Erythroblast (primary cell): Measurements from ENCODE around the gene ENTPD8.
A peak's percentile ranks its signal among the peaks of the same experiment; 100 is the strongest.

Source experiments
- DNase-seq, 2 experiments: peaks; one replicate each; lab custom pipeline; 2025; lab: John Stamatoyannopoulos, UW
- GATA1 ChIP-seq: IDR thresholded peaks from 2 replicates; pipeline ENCODE4 v1.6.1; 2011; ENCODE audit warnings: low read depth, mild to moderate bottlenecking, control low read depth, low read length, moderate library complexity
- POLR2A ChIP-seq: IDR thresholded peaks from 2 replicates; pipeline ENCODE4 v1.6.1; 2011; ENCODE audit warnings: mild to moderate bottlenecking, low read length

The ENTPD8 gene

DNA sequence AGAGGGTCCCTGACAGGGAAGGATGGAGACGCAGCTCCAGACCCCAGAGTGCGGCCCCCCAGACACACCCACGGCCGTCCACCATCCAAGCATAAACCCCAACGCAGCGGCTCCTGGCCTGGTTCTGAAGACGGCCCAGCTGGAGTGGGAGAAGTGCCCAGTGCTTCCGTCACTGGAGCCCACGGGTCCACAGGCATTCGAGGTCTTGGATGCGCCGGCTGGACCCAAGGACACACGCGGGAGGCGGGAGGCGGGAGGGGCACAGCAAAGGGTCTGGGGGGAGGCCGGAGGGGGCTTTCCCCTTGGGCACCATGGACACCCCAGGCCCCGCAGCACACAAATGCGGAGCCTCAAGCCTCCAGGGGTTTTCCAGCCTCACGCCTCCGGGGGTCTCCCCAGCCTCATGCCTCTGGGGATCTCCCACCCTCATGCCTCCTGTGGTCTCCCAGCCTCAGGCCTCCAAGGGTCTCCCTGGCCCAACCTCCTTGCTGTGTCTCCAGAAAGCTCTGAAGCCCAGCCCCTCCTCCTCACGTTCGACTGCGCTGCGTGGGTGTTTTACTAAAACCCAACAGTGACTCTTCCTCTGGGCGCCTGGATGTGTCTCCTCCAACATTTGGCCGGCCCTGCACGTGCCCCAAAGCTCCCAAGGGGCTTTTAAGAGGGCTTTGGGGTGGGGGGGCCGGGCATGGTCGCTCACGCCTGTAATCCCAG is 33.4 kb downstream of the ENTPD8 start:
- TF ChIP-seq POLR2A, result no peak

DNA sequence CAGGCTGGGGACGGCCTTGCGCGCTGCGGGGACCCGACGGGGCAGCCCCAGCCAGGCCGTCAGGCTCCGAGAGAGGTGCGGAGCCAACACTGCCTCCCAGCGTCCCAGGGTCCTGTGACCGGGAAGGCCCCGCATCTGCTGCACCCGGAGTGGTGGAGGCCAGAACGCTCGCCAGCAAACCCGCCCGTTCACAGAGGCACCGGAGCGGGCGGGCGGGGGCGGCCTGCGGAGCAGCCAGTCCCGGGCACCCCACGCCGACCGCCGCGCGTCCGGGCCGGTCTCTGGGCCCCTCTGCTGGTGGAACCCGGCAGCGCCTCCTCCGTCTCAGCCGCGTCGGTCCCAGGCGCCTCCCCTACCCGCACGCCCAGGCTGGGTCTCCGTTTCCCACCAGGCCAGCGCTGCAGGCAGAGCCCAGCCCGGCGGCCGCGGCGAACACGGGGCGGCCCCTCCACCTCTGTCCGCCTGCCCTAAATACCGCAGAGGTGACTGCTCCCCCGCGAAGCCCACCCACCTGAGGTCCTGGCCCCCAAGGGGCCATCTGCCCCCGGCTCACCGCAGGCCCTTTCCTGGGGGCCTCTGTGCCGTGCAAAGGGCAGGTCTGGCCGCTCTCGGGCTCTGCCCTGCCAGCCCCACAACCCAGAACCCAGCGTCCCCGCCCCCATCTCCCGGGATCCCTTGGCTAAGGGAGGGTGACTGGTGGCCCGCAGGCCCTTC is 34.1 kb downstream of the ENTPD8 start:
- peak; percentile 80 to 86 for DNase-seq
- TF ChIP-seq POLR2A (no peak), GATA1 (no peak)

More for the DNA sequence above, 33.4 kb downstream of the ENTPD8 start:
- DNase-seq, result no peak

DNA sequence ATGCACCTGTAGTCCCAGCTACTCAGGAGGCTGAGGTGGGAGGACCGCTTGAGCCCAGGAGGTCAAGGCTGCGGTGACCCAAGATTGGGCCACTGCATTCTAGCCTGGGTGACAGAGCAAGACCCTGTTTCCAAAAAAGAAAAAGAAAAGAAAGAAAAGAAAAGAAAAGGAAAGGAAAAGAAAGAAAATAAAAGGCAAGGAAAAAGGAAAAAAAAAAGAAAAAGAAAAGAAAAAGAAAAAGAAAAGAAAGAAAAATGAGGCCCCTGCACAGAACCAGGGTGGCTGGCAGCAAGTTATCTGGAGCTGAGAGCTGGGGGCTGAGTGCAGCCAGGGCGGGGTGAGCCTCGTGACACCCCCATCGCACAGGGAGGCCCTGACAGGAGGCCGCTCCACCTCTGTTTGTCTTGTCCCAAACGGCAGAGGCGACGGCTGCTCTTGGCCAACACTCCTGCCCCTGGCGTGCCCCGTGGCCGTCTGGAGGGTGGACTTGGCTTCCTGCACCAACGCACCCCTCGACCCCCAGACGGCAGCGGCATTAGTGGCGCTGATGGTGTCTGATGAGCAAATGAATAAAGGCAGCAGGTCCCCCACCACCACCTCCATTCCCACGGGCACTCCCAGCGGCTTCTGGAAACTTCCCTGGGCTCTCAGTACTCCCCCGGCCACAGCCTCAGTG is 34.9 kb downstream of the ENTPD8 start:
- DNase-seq, result peak; percentile 51 to 65
- TF ChIP-seq GATA1 (no peak), POLR2A (no peak)

DNA sequence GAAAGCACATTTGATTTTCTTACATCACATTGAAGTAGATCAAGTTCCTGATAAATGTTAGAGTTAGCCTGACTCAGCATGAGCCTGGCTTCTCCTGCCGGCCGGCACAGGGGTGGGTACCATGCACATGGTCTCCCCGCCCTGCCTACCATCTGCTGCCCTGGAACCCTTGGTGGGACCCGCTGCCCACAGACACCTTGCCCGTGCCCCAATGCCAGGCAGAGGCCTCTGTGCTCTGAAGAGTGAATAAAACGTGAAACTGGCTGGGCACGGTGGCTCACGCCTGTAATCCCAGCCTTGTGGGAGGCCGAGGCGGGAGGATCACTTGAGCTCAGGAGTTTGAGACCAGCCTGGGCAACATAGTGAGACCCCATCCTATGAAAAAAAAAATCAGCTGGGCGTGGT is 35.5 kb downstream of the ENTPD8 start:
- peak; percentile 54 to 66 for DNase-seq

DNA sequence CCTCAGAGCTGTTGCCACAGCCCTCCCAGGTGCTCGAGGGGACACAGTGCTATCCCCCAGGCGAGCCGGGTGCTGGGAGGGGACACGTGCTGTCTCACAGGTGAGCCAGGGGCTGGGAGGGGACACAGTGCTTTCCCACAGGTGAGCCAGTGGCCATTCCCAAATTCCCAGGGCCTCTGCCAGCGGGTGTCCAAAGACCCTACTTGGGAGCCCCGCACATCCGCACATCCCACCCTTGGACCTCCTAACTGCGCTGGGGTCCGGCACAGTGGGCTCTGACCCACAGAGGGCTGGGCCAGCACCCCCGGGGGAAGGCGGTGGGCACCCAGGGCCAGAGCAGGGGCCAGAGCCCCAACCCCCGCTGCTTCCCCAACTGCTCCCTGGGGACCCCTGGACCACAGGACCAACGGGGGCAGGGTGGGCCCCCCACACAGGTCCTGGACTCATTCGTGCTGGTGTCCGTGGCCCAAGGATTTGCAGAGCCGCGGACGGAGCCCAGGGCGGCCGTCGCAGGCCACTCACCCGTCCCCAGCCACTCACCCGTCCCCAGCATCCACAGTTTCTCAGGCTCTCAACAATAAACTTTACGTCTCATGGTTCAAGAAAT is 36.1 kb downstream of the ENTPD8 start:
- TF ChIP-seq GATA1, result no peak
- no peak for TF ChIP-seq POLR2A

More for the DNA sequence above, 35.5 kb downstream of the ENTPD8 start:
- TF ChIP-seq GATA1, result no peak

DNA sequence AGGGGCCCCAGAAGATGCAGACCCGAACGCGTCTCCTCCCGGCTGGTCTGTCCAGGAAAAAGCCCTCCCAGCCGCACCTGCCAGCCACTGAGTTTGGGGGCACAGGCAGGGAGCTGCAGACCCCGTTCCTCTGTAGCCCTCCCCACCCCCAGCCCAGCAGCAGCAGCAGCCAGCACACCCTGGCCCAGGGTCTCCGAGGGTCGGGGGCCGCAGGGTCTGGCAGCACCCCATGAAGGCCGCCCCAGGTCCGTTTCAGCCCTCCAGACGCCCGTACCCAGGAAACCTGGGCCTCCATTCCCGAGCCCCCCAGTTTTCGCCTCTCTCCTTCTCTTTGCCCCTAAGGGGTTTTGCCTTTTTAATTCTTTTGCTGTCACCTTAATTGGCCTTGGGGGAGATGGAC is 37.9 kb downstream of the ENTPD8 start:
- TF ChIP-seq POLR2A, result no peak
- no peak for TF ChIP-seq GATA1
- DNase-seq, result no peak

More for the DNA sequence above, 36.1 kb downstream of the ENTPD8 start:
- no peak for DNase-seq

DNA sequence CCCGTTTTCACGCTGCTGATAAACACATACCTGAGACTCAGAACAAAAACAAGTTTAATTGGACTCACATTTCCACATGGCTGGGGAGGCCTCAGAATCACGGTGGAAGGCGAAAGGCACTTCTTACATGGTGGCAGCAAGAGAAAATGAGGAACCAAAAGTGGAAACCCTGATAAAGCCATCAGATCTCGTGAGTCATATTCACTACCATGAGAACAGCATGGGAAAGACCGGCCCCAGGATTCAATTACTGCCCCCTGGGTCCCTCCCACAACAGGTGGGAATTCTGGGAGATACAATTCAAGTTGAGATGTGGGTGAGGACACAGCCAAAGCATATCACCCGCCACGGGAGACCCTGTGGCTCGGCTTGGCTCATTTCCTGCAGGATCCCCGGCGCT is 38.4 kb downstream of the ENTPD8 start:
- TF ChIP-seq GATA1 (no peak), POLR2A (no peak)
- no peak for DNase-seq

DNA sequence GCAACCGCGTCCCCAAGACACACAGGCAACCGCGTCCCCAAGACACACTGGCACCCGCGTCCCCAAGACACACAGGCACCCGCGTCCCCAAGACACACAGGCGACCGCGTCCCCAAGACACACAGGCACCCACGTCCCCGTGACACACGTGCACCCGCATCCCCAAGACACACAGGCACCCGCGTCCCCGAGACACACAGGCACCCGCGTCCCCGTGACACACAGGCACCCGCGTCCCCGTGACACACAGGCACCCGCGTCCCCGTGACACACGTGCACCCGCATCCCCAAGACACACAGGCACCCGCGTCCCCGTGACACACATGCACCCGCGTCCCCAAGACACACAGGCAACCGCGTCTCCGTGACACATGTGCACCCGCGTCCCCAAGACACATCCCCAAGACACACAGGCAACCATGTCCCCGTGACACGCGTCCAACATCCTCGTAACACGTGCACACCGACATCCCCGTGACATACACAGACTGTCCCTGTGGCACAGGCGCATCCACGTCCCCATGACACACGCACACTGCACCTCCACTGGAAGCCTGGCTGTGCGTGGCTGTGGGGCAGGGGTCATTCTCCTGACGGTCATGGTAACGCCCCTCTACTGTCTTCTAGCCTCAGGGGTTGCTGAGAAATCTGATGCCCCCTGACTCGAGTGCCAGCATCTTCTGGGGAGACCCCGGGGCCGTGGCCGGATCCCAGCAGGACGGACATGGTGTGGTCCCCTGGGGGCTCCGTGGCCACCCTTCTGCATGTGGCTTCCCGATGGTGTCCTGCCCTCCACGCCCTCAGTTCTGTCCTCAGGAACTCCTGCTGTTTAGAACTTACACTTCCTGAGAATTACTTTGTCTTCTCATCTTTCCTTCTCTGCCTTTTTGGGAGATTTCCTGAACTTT is 42.3 kb downstream of the ENTPD8 start:
- TF ChIP-seq POLR2A (no peak), GATA1 (no peak)
- no peak for DNase-seq

DNA sequence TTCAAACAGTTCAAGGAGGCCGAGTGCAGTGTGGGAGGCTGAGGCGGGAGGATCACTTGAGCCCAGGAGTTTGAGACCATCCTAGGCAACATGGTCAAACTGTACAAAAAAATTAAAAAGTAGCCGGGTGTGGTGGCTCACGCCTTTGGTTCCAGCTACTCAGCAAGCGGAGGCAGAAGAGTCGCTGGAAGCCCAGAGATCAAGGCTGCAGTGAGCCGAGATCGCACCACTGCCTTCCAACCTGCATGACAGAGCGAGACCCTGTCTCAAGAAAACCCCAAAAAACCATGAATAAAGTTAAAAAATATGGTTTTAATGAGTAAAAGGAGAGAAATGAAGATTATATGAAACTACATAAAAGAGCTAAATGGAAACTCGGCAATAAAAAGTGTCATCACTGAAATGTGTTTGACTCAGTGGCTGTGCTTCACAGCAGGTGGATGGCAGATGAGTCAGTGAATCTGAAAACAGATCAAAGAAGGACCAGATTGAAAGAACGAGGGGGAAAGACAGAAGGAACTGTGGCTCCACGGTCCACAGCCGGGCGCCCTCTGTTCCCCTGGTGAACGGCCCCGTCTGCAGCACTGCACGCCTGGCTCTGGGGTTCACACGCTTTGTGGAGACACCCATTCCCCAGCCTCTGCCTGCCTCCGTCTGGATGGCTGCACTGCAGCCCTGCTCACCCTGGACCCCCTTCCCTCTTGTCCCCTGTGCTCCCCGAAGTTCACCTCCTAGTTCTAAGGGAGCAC is 43.3 kb downstream of the ENTPD8 start:
- DNase-seq, result no peak
- TF ChIP-seq GATA1 (no peak), POLR2A (no peak)

DNA sequence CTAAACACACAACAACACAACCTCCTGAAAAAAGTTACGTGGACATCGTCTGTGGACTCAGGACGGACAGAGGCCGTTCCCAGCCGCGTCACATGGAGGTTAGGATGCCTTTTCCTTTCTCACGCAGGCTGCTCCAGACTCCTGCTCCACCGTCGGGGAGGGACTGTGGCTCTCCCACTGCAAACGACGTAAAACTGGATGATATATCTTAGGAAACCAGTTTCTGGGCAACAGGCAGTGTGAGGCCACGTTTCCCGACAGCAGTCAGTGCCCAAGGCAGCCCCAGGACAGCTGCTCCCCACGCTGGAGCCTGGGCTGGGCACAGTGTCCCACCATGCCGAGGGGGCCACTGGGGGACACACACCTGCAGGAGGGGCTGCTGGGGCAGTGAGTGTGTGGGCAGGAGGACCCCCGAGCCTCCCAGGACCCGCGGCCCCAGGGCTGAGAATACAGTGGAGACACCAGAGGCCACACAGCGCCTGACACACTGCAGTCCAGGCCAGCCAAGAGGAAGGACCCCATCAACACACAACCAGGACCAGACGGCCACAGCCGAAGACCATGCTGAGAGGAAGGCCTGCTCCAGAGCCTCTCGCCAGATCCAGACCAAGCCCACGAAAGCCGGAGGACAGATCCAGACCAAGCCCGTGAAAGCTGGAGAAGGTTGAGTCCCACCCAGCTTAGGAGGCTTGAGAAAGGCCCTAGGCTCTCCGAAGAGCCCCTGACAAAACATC is 44.4 kb downstream of the ENTPD8 start:
- no peak for DNase-seq
- TF ChIP-seq GATA1, result no peak
- TF ChIP-seq POLR2A, result no peak

DNA sequence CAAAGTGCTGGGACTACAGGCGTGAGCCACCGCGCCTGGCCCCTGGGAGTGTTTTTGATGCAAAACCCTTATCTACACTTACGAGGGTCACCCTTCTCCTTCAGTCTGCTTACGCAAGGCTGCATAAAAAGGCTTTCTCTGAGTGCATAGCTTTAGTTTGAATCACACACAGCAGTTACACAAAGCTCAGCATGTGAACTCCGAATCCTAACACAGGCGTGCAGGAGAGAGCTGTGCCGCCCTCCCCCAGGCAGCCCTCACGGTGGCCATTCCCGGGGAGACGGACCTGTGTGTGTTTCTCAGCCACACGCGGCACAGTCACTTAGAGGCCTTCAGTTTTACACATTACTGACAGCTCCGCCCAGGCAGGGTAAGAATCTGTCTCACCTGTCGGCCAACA is 44.9 kb downstream of the ENTPD8 start:
- TF ChIP-seq POLR2A, result no peak
- TF ChIP-seq GATA1, result no peak
- DNase-seq, result no peak

DNA sequence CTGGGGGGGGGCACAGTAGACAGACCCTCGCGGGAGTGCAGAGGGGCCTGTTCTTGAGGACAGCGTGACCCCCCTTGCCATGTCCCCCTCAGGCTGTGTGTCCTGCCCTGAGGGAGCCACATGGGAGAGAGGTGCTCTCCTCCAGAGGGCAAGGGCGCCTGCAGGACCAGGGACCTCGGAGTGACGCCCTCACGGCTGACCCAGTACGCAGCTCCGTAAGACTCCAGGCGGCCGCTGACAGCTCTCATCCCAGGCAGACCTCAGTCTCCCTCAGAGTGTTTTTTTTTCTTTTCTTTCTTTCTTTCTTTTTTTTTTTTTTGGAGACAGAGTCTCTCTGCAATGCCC is 45.5 kb downstream of the ENTPD8 start:
- TF ChIP-seq GATA1 (no peak), POLR2A (no peak)
- DNase-seq, result no peak
